T-helper 1 cell treated with Interleukin-12 subunit alpha and Interleukin-12 subunit beta and Interleukin-4 antibody, amounts not matched to agents 30 μg/mL and 1 μg/mL, for 36 hours (primary cell): Measurements from ENCODE around the gene STEAP4.

Experiments
- H3K27ac Mint-ChIP-seq: one replicate; pipeline ENCODE4 v1.8.0; 2021; ENCODE audit warnings: mild to moderate bottlenecking, mixed read lengths
- H3K27me3 Mint-ChIP-seq: one replicate; pipeline ENCODE4 v1.8.0; 2021; ENCODE audit warnings: low read depth, mixed read lengths
- H3K36me3 Mint-ChIP-seq: one replicate; pipeline ENCODE4 v1.8.0; 2021; ENCODE audit warnings: low read depth, mixed read lengths
- H3K4me1 Mint-ChIP-seq: one replicate; pipeline ENCODE4 v1.8.0; 2021; ENCODE audit warnings: low read depth, mixed read lengths
- H3K4me3 Mint-ChIP-seq: one replicate; pipeline ENCODE4 v1.8.0; 2021; ENCODE audit warnings: mild to moderate bottlenecking, moderate library complexity, mixed read lengths
- H3K9me3 Mint-ChIP-seq: one replicate; pipeline ENCODE4 v1.8.0; 2021; ENCODE audit warnings: mixed read lengths

The STEAP4 gene

GRCh38 chr7:88306590-88307048, at the start of gene STEAP4:
Gene STEAP4, minus strand, starts transcription at chr7:88306894. Its CDS starts 22,625 bp downstream, at chr7:88284269.
- Mint-ChIP-seq H3K4me3 (peak within 1 kb of the TSS; percentile 26), H3K4me1 (peaks cover 3% of the 10 kb centered on the region), H3K27me3 (peaks cover 27% of the 10 kb centered on the region), H3K9me3 (no peaks in the 10 kb centered on the region), H3K36me3 (no peaks in the 10 kb centered on the region), H3K27ac (no peak within 1 kb of the TSS)

DNA sequence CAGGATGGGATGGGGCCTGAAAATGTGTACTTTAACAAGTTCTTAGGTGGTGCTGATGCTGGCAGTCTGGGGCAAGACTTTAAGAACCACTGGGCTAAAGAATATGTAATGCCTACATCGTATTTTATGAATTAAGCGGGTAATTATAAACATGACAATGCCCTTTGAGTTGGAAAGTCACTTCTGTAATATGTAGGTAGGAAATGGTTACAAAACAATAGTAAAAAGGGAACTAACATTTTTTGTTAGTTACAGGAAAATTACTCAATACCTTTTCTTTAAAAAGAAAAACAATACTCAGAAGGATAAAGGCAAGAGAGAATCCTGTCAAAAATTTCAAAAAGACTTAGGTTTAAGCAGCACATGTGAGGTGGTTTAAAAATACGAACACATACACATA, 48.3 kb upstream of the STEAP4 start:
- peaks cover 3% of the 10 kb centered on the region for H3K4me1 Mint-ChIP-seq
- H3K27me3 Mint-ChIP-seq, result peaks cover 3% of the 10 kb centered on the region
- H3K36me3 Mint-ChIP-seq, result no peaks in the 10 kb centered on the region
- no peak overlapping the region for H3K4me3 Mint-ChIP-seq
- H3K9me3 Mint-ChIP-seq, result no peaks in the 10 kb centered on the region
- H3K27ac Mint-ChIP-seq, result no peak overlapping the region

DNA sequence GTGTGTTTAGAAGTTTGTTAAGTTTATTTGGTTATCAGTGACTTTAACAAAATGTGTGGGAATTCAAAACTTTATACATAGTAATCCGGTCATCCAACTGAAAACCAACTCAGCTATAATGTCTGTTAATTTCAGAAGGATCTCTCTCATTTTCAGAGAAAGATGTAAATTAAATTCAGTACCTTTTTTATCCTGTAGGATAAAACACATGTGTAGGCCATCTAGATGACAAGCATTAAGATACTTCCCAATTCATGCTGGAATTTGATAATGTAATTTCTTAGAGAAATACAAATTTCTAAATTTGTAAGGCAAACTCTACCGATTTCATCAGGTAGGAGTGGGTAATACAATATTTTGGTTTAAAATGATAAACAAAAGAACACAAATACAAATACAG, 43.4 kb upstream of the STEAP4 start:
- H3K27ac Mint-ChIP-seq, result no peak overlapping the region
- peaks cover 9% of the 10 kb centered on the region for H3K27me3 Mint-ChIP-seq
- peaks cover 3% of the 10 kb centered on the region for H3K4me1 Mint-ChIP-seq

DNA sequence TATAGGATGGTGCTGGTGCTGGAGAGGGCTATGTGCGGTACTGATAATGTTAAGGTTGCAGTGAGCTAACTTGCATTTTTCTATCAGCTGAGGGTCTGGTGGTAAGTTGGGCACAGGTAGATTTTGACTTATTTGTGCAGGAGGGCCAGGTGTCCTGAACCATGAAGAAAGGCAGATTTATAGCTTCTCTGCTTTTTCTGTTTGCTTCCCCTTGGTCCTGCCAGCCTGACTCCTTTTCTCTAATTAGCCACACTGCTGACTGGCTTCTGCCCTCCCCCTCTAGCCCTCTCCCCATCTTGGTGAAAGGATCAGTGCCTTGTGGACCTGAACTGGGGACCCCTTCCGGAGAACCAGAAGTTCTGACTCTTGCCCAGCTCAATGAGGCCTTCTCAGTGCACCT, 40.8 kb upstream of the STEAP4 start:
- H3K4me1 Mint-ChIP-seq, result peaks cover 3% of the 10 kb centered on the region
- no peaks in the 10 kb centered on the region for H3K36me3 Mint-ChIP-seq
- H3K27me3 Mint-ChIP-seq, result peaks cover 9% of the 10 kb centered on the region
- H3K9me3 Mint-ChIP-seq, result no peaks in the 10 kb centered on the region
- no peak overlapping the region for H3K27ac Mint-ChIP-seq
- no peak overlapping the region for H3K4me3 Mint-ChIP-seq

More for the DNA sequence above, 43.4 kb upstream of the STEAP4 start:
- Mint-ChIP-seq H3K9me3 (no peaks in the 10 kb centered on the region), H3K4me3 (no peak overlapping the region), H3K36me3 (no peaks in the 10 kb centered on the region)

DNA sequence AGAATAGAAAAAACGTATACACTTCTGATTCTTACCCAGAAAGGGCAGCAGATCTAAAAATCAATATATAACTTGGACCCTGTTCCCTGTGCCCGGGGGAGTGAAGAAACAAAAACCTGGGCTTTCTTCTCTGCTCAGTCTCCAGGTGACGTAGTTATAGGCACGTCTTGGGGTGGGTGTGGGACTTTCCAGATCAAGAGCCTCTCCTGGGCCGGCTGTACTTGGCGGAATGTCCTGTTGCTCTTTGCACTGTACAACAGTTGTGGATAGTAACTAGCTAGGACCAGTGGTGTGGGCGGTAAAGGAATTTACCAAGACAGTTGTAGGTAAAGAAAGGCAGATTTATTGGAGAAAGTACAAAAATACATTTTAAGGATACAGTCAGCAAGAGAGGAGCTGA, 40.4 kb upstream of the STEAP4 start:
- Mint-ChIP-seq H3K27ac (no peak overlapping the region), H3K27me3 (peaks cover 9% of the 10 kb centered on the region), H3K9me3 (no peaks in the 10 kb centered on the region), H3K4me1 (peaks cover 3% of the 10 kb centered on the region), H3K36me3 (no peaks in the 10 kb centered on the region), H3K4me3 (no peak overlapping the region)

GRCh38 chr7:88346357-88346756, 39.7 kb upstream of the STEAP4 start:
- no peaks in the 10 kb centered on the region for H3K9me3 Mint-ChIP-seq

GRCh38 chr7:88344956-88345832, 38.5 kb upstream of the STEAP4 start:
- H3K4me1 Mint-ChIP-seq, result peaks cover 3% of the 10 kb centered on the region
- peaks cover 9% of the 10 kb centered on the region for H3K27me3 Mint-ChIP-seq
- no peaks in the 10 kb centered on the region for H3K36me3 Mint-ChIP-seq
- no peak overlapping the region for H3K4me3 Mint-ChIP-seq
- H3K27ac Mint-ChIP-seq, result no peak overlapping the region
- H3K9me3 Mint-ChIP-seq, result no peaks in the 10 kb centered on the region

More at GRCh38 chr7:88346357-88346756, 39.7 kb upstream of the STEAP4 start:
- H3K27ac Mint-ChIP-seq, result no peak overlapping the region
- H3K27me3 Mint-ChIP-seq, result peaks cover 9% of the 10 kb centered on the region
- no peaks in the 10 kb centered on the region for H3K36me3 Mint-ChIP-seq
- H3K4me1 Mint-ChIP-seq, result peaks cover 3% of the 10 kb centered on the region
- no peak overlapping the region for H3K4me3 Mint-ChIP-seq

- Mint-ChIP-seq H3K4me3 (no peak overlapping the region), H3K9me3 (no peaks in the 10 kb centered on the region), H3K36me3 (no peaks in the 10 kb centered on the region), H3K27ac (no peak overlapping the region), H3K4me1 (peaks cover 3% of the 10 kb centered on the region), H3K27me3 (peaks cover 9% of the 10 kb centered on the region)
These were observed 37.6 kb upstream of the STEAP4 start for GRCh38 chr7:88344271-88344670.

DNA sequence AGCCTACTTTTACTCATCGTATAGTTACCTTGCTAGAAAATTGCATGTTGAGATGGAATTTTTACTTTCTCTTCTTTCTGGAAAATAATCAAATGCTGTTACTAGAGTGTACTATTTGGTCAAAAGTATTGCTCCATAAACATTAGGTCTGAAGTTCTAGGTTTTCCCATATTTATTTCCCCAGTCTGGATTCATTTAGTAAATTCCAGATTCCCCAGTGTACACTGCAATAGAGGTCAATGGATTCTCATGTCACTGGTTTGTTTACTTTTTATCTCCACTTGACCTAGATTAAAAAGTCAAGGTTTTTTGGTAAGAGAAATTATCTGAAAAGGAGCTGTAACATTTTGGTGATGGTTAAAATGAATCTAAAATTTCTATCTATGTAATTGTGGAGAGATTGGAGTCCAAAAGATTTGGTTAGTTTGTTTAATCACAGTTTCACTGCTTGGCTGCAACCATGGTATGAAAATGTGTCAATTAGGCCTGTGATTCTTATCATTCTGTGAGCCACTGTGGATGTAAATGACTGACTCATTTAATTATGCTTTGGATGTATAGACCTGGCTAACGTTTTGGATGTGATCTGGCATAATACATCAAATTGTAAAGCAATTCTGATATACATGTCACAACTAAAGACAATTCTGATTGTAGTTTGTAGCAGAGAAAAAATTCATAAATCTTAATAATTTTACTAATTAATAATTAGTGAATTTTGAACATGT, 32.7 kb upstream of the STEAP4 start:
- Mint-ChIP-seq H3K4me1 (no peaks in the 10 kb centered on the region), H3K4me3 (no peak overlapping the region), H3K27ac (no peak overlapping the region), H3K36me3 (no peaks in the 10 kb centered on the region), H3K27me3 (no peaks in the 10 kb centered on the region), H3K9me3 (no peaks in the 10 kb centered on the region)

DNA sequence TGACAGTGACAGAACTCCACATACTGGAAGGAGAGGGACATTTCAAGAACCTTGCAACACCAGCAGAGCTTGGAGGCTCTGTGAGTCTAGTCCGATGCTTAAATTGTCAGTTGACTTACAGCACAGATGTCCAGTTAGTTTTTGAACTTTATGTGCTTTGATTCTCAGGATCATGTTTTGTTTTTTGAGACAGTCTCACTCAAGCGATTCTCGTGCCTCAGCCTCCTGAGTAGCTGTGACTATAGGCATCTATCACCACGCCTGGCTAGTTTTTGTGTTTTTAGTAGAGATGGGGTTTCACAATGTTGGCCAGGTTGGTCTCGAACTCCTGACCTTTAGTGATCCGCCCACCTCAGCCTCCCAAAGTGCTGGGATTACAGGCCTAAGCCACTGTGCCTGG, 31.8 kb upstream of the STEAP4 start:
- Mint-ChIP-seq H3K27ac (no peak overlapping the region), H3K27me3 (peaks cover 3% of the 10 kb centered on the region), H3K4me3 (no peak overlapping the region), H3K4me1 (no peaks in the 10 kb centered on the region), H3K36me3 (no peaks in the 10 kb centered on the region), H3K9me3 (no peaks in the 10 kb centered on the region)

- no peaks in the 10 kb centered on the region for H3K4me1 Mint-ChIP-seq
These were observed 30.9 kb upstream of the STEAP4 start for GRCh38 chr7:88337572-88337971.

DNA sequence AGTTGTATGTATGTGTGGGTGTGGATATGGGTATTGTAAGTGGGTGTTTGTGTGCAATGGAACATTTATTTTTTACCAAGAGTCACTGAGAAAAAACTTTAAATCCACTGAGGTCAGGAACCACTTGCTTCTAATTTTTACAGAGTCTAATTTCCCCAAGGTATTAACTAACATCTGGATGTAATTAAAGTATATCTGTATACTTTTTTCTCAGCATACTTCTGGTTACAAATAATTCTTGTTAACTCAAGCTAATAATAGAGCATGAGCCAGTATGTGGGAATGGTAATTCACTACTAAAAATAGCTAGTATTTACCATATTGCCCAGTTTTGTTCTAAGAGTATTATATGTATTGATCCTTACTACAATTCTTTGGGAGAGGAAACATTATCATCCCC, 24.6 kb upstream of the STEAP4 start:
- peaks cover 3% of the 10 kb centered on the region for H3K27me3 Mint-ChIP-seq
- no peak overlapping the region for H3K27ac Mint-ChIP-seq
- H3K9me3 Mint-ChIP-seq, result no peaks in the 10 kb centered on the region
- no peaks in the 10 kb centered on the region for H3K36me3 Mint-ChIP-seq
- no peak overlapping the region for H3K4me3 Mint-ChIP-seq
- no peaks in the 10 kb centered on the region for H3K4me1 Mint-ChIP-seq

More at GRCh38 chr7:88337572-88337971, 30.9 kb upstream of the STEAP4 start:
- Mint-ChIP-seq H3K27me3 (peaks cover 3% of the 10 kb centered on the region), H3K9me3 (no peaks in the 10 kb centered on the region), H3K4me3 (no peak overlapping the region), H3K36me3 (no peaks in the 10 kb centered on the region), H3K27ac (no peak overlapping the region)

GRCh38 chr7:88329532-88330463, 23.1 kb upstream of the STEAP4 start:
- H3K4me3 Mint-ChIP-seq, result no peak overlapping the region
- H3K27ac Mint-ChIP-seq, result no peak overlapping the region
- H3K4me1 Mint-ChIP-seq, result no peaks in the 10 kb centered on the region
- no peaks in the 10 kb centered on the region for H3K9me3 Mint-ChIP-seq
- peaks cover 3% of the 10 kb centered on the region for H3K27me3 Mint-ChIP-seq
- H3K36me3 Mint-ChIP-seq, result no peaks in the 10 kb centered on the region

- Mint-ChIP-seq H3K4me3 (no peak overlapping the region), H3K27ac (no peak overlapping the region), H3K4me1 (no peaks in the 10 kb centered on the region), H3K9me3 (no peaks in the 10 kb centered on the region), H3K27me3 (peaks cover 2% of the 10 kb centered on the region), H3K36me3 (no peaks in the 10 kb centered on the region)
These were observed 22.1 kb upstream of the STEAP4 start for GRCh38 chr7:88328787-88329186.
